GM21619 (cell line): ENCODE results near the gene DENND10.
"Not testable (repeated sequence)": the region's sequence is repeated elsewhere in the genome, so short reads cannot be mapped to it uniquely, and the experiment has no call there.

Experiments
- ATAC-seq: cut with Tn5 transposase; IDR thresholded peaks from one replicate; pipeline ENCODE4 v1.9.1; 2021; ENCODE audit not compliant: unreplicated experiment

The DENND10 gene

GRCh38 chr10:119166564-119166963, 62.7 kb downstream of the DENND10 start:
- no peak for ATAC-seq

- ATAC-seq: no peak
Observed at GRCh38 chr10:119167041-119167440, 63.1 kb downstream of the DENND10 start.

GRCh38 chr10:119174109-119174508, 70.2 kb downstream of the DENND10 start:
- ATAC-seq: no peak

- no peak for ATAC-seq
Observed at GRCh38 chr10:119176166-119176565, 72.3 kb downstream of the DENND10 start.

- ATAC-seq: no peak
Observed at GRCh38 chr10:119177708-119178371, 73.9 kb downstream of the DENND10 start.

DNA sequence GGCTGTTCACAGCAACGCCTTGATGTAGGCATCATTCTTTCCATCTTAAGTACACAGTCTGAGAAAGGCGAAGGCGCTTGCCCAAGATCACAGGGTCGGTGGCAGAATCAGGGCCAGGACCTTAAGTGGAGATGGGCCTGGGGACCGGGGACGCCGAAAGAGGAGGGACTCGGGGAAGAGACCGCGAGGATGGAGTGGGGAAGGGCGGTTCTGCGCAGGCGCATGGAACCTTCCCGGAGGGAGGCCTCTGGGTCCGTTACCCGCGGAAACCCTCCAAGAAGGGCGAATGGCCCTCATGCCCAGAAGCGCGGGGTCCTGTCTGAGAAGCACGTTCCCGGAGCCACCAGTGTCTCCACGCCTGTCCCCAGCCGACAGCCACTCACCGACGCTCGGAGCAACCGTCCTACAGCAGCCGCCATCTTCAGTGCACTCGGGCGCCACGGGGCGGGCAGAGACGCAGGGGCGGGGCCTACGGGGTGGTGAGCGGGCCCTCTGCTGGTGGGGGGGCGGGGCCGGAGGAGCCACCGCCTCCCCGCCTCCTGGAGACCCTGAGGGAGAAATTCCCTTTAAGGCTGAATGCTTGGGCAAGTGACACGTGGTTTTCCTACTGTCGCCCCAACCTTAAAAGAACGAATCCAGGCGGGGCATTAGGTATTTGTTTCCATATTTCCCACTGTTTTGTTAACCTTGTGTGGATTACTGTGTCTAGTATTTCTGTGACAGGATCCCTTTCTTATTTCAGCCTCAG, 74.6 kb downstream of the DENND10 start, which contains the start of gene PRDX3:
Gene PRDX3 (minus strand): TSS at position 441 of the 748 bp plus-strand sequence. CDS start 22 bp downstream, at position 419.
- ATAC-seq: peak; percentile 92

DNA sequence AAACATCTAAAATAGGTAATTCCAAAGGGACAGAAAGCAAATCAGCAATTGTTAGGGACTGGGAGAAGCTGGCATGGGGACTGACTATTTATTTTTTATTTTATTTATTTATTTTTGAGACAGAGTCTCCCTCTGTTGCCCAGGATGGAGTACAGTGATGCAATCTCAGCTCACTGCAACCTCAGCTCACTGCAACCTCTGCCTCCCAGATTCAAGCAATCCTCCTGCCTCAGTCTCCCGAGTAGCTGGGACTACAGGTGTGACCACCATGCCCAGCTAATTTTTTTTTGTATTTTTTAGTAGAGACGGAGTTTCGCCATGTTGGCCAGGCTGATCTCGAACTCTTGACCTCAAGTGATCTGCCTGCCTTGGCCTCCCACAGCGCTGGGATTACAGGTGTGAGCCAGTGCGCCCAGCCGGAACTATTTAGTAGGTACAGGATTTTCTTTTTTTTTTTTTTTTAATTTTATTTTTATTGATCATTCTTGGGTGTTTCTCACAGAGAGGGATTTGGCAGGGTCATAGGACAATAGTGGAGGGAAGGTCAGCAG, 77.0 kb downstream of the DENND10 start:
- not testable (repeated sequence) for ATAC-seq

GRCh38 chr10:119183664-119184412, 79.9 kb downstream of the DENND10 start:
- ATAC-seq: no peak
